ENCODE data around the gene SUPV3L1.
"Not testable (repeated sequence)": the region's sequence is repeated elsewhere in the genome, so short reads cannot be mapped to it uniquely, and the experiment has no call there.

Gene SUPV3L1

DNA sequence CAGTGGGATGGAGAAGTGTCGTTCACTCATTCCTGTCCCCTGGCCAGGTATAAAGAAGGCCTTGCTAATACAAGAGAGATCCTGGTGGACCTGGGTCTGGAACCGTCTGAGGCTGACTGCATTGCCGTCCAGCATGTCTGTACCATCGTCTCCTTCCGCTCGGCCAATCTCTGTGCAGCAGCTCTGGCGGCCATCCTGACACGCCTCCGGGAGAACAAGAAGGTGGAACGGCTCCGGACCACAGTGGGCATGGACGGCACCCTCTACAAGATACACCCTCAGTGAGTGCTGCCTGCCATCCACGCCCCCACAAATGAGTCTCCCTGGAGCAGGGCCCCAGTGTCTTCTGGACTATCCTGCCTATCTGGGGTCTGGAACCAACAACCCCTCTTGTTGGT is 67.3 kb downstream of the SUPV3L1 start:
- TF ChIP-seq CTCF (IDR thresholded peaks at IDR 0.05): no peak
- Mint-ChIP-seq H3K36me3 (ENCODE audit: low read depth) (no peaks in the 10 kb centered on the region), H3K27ac (no peak overlapping the region), H3K4me3 (no peak overlapping the region), H3K9me3 (peaks cover 8% of the 10 kb centered on the region), H3K27me3 (ENCODE audit: low read depth, poor library complexity) (peaks cover 10% of the 10 kb centered on the region), H3K4me1 (no peaks in the 10 kb centered on the region)
- no peak for DNase-seq

- peaks cover 8% of the 10 kb centered on the region for H3K9me3 Mint-ChIP-seq
- H3K36me3 Mint-ChIP-seq (ENCODE audit: low read depth): no peaks in the 10 kb centered on the region
- H3K4me3 Mint-ChIP-seq: no peak overlapping the region
- no peak for TF ChIP-seq CTCF (IDR thresholded peaks at IDR 0.05)
- no peaks in the 10 kb centered on the region for H3K4me1 Mint-ChIP-seq
- no peak for DNase-seq
- peaks cover 5% of the 10 kb centered on the region for H3K27me3 Mint-ChIP-seq (ENCODE audit: low read depth, poor library complexity)
- H3K27ac Mint-ChIP-seq: no peak overlapping the region
Observed at GRCh38 chr10:69248117-69248730, 68.2 kb downstream of the SUPV3L1 start.

- no peak for DNase-seq
- H3K4me1 Mint-ChIP-seq: no peaks in the 10 kb centered on the region
- no peak overlapping the region for H3K27ac Mint-ChIP-seq
- no peak overlapping the region for H3K4me3 Mint-ChIP-seq
- TF ChIP-seq CTCF (IDR thresholded peaks at IDR 0.05): no peak
- peaks cover 8% of the 10 kb centered on the region for H3K9me3 Mint-ChIP-seq
- peaks cover 5% of the 10 kb centered on the region for H3K27me3 Mint-ChIP-seq (ENCODE audit: low read depth, poor library complexity)
- H3K36me3 Mint-ChIP-seq (ENCODE audit: low read depth): no peaks in the 10 kb centered on the region
Observed at GRCh38 chr10:69250041-69250440, 70.0 kb downstream of the SUPV3L1 start.

GRCh38 chr10:69251417-69251816 is 71.4 kb downstream of the SUPV3L1 start:
- DNase-seq; H3K36me3 Mint-ChIP-seq (ENCODE audit: low read depth); H3K9me3 Mint-ChIP-seq; H3K27me3 Mint-ChIP-seq (ENCODE audit: low read depth, poor library complexity); H3K4me3 Mint-ChIP-seq; H3K27ac Mint-ChIP-seq; H3K4me1 Mint-ChIP-seq: not testable (repeated sequence)

GRCh38 chr10:69253171-69253570 is 73.1 kb downstream of the SUPV3L1 start:
- no peaks in the 10 kb centered on the region for H3K36me3 Mint-ChIP-seq (ENCODE audit: low read depth)
- H3K4me3 Mint-ChIP-seq: no peak overlapping the region
- H3K27me3 Mint-ChIP-seq (ENCODE audit: low read depth, poor library complexity): peaks cover 8% of the 10 kb centered on the region
- no peaks in the 10 kb centered on the region for H3K4me1 Mint-ChIP-seq
- H3K27ac Mint-ChIP-seq: no peak overlapping the region
- H3K9me3 Mint-ChIP-seq: peaks cover 8% of the 10 kb centered on the region
- no peak for DNase-seq
- no peak for TF ChIP-seq CTCF (IDR thresholded peaks at IDR 0.05)

- no peak for DNase-seq
- Mint-ChIP-seq H3K9me3 (peaks cover 12% of the 10 kb centered on the region), H3K36me3 (ENCODE audit: low read depth) (no peaks in the 10 kb centered on the region), H3K27me3 (ENCODE audit: low read depth, poor library complexity) (peaks cover 13% of the 10 kb centered on the region), H3K4me1 (peaks cover 7% of the 10 kb centered on the region), H3K4me3 (no peak overlapping the region), H3K27ac (no peak overlapping the region)
- TF ChIP-seq CTCF (IDR thresholded peaks at IDR 0.05): no peak
Observed at GRCh38 chr10:69254877-69255276, 74.8 kb downstream of the SUPV3L1 start.
